K562 (cell line): ENCODE results near the gene CLSTN1. TPM values are rescaled to one million over a fixed set of nuclear protein-coding genes. Genes with fewer than 3 reads are reported as not detected.
A peak's percentile ranks its signal among the peaks of the same experiment; 100 is the strongest.

ENCODE experiments used
- CXXC5 ChIP-seq: fragments of 250-450 bp; sonication (Bioruptor Pico); IDR thresholded peaks from 2 replicates; pipeline ENCODE4 v1.8.0; 2022; ENCODE audit warnings: inconsistent platforms, mild to moderate bottlenecking, moderate library complexity
- GMEB1 ChIP-seq: fragments of 250-450 bp; sonication (Bioruptor Pico); IDR thresholded peaks from 2 replicates; pipeline ENCODE4 v1.4.0; 2020; ENCODE audit warnings: mild to moderate bottlenecking
- MYC ChIP-seq, 2 experiments: fragments of 250-450 bp in 1 of 2; sonication (Bioruptor Pico) in 1 of 2; IDR thresholded peaks; 2 replicates each; pipeline versions ENCODE4 v1.5.1 to v1.6.1; 2012 to 2021; ENCODE audit warnings: low read depth in 2 of 2, borderline replicate concordance in 1 of 2, improper control_type of control experiment in 1 of 2, low read length in 1 of 2, mild to moderate bottlenecking in 1 of 2, moderate library complexity in 1 of 2
- PHF21A ChIP-seq: fragments of 450-650 bp; IDR thresholded peaks from 2 replicates; pipeline ENCODE4 v1.6.1; 2017; ENCODE audit warnings: low read depth, borderline replicate concordance
- RBFOX2 ChIP-seq: fragments of 200-400 bp; formaldehyde crosslinking; IDR thresholded peaks from 2 replicates; pipeline ENCODE4 v1.6.1; 2017; ENCODE audit warnings: low read depth, mild to moderate bottlenecking, low read length, moderate library complexity
- RBM34 ChIP-seq: fragments of 200-400 bp; formaldehyde crosslinking; IDR thresholded peaks from 2 replicates; pipeline ENCODE4 v1.6.1; 2018; ENCODE audit warnings: low read length, borderline replicate concordance; ENCODE audit not compliant: insufficient read depth
- TBP ChIP-seq: optimal IDR thresholded peaks from 2 replicates; pipeline ENCODE3; 2011; ENCODE audit warnings: low read depth, low read length, improper control_type of control experiment
- ZFX ChIP-seq: sonication (generic); formaldehyde crosslinking; IDR thresholded peaks from 2 replicates; pipeline ENCODE4 v1.8.0; 2022; ENCODE audit warnings: mild to moderate bottlenecking, missing genetic modification reagents, moderate library complexity
- ZNF384 ChIP-seq: IDR thresholded peaks from 2 replicates; pipeline ENCODE4 v1.6.1; 2012; ENCODE audit warnings: low read depth, low read length, improper control_type of control experiment
- polyA plus RNA-seq, 8 experiments: library from polyadenylated mRNA; depleted of rRNA in 4 of 8; stranded (reverse) in 5 of 8; unstranded in 3 of 8; fragments of >200 nt; fragmentation: Nextera tagmentation in 2 of 8; fragmentation: Illumina TruSeq in 1 of 8; extraction: Ambion mirVana in 2 of 8; extraction: Trizol in 1 of 8; gene quantifications; 2 replicates each; pipeline versions ENCODE4 v1.2.1 to v1.2.3, GENCODE V29; 2011 to 2014; ENCODE audit warnings: inconsistent platforms in 1 of 8, missing spikeins in 1 of 8
- total RNA-seq, 7 experiments: library from RNA; depleted of rRNA in 6 of 7; stranded (reverse); fragments of >200 nt in 6 of 7; fragmentation: Illumina TruSeq in 2 of 7; extraction: Trizol in 2 of 7; gene quantifications; 2 replicates each; pipeline versions ENCODE4 v1.2.1 to v1.2.3, GENCODE V29; 2011 to 2021; ENCODE audit warnings: low replicate concordance in 1 of 7

The CLSTN1 gene
- total and polyA plus RNA-seq, 9 of the 15 experiments (the other 6 are each of a cell fraction or from before 2014, with no cell fraction given) = 1.1 to 32.5 (median 13.3) TPM

GRCh38 chr1:9823693-9823942 lies 147 bp downstream of the CLSTN1 start (continued):
- TF ChIP-seq MYC (IDR thresholded peaks at IDR 0.05; ENCODE audit: low read depth, low read length) (peak; percentile 15; the same call in 1 of the 2 replicates), MYC (CRISPR knock-in tag; IDR thresholded peaks at IDR 0.05; ENCODE audit: borderline replicate concordance, low read depth) (no peak), TBP (peak; percentile 61), GMEB1 (CRISPR knock-in tag) (0 out of 2 replicates have a peak, but pooled peaks have one; percentile 30), CXXC5 (CRISPR knock-in tag) (peak; percentile 72), ZFX (CRISPR knock-in tag) (peak; percentile 43; the same call in 1 of the 2 replicates), ZNF384 (no peak), RBM34 (no peak), PHF21A (no peak), RBFOX2 (peak; percentile 79)
